PFSK-1 (cell line): ENCODE measurements around the gene RNF5.

ENCODE experiments used
- FOXP2 ChIP-seq: optimal IDR thresholded peaks from 2 replicates; pipeline ENCODE3; 2011; ENCODE audit warnings: borderline replicate concordance, control low read depth, inconsistent platforms; ENCODE audit not compliant: insufficient read depth; ENCODE audit errors: extremely low read length, extremely low read depth
- POLR2AphosphoS5 ChIP-seq: IDR thresholded peaks from 2 replicates; pipeline ENCODE4 v1.6.1; 2012; ENCODE audit warnings: low read depth, mild to moderate bottlenecking, control low read depth, low read length, moderate library complexity
- REST ChIP-seq, 2 experiments: IDR thresholded peaks; 2 replicates each; pipeline versions ENCODE4 v1.6.1 to v1.8.0; 2011 to 2012; ENCODE audit warnings: low read depth in 2 of 2, low read length in 2 of 2, control low read depth in 1 of 2, inconsistent platforms in 1 of 2, mild to moderate bottlenecking in 1 of 2, moderate library complexity in 1 of 2; ENCODE audit not compliant: insufficient read depth in 1 of 2
- SIN3A ChIP-seq: IDR thresholded peaks from 2 replicates; pipeline ENCODE4 v1.6.1; 2012; ENCODE audit warnings: mild to moderate bottlenecking, low read length, moderate library complexity, borderline replicate concordance; ENCODE audit not compliant: insufficient read depth
- TAF1 ChIP-seq: IDR thresholded peaks from 2 replicates; pipeline ENCODE4 v1.6.1; 2012; ENCODE audit warnings: low read length, control low read depth, borderline replicate concordance; ENCODE audit not compliant: insufficient read depth

Gene RNF5

DNA sequence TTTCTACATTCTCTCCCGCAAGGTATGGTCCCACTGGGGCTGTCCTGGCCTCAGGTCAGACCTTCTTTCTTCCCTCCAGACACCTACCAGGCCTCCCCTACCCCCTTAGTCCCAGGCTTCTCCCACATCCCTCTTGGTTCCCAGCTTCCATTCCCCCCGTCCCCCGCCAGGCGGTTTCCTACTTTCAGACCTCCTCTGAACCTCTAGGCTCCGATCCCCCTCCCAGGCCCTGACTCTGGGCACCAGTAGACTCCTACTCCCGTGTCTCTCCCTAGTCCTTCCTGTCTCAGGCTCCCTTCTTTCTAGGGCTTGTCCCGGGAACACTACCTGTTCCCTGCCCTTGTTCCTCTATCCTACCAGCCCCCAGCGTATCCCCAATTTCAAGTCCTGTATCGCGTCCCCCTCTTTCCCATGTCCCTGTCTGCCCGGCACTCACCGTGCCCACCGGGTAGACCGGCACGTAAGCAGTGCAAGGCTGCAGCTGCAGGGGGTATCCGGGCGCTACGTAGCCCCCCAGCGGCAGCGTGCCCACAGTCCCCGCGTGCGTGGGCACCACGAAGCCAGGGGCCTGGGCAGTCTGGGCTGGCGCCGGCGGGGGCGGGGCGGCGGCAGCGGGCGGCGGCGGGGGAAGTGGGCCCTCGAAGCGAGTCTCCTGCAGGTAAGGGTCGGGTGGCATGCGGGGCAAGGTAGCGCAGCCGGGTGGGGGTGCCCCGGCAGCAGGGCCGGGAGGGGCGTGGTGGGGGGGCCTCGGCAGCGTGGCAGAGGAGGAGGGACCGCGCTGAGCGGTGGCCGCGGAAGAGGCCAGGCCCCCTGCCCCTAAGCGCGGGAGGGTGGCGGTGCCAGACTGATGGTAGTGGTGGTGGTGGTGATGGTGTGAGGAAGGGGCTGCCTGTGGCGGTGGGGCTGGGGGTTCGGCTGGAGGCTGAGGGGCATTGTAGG lies 28.0 kb upstream of the RNF5 start:
- TF ChIP-seq POLR2AphosphoS5 (no peak), TAF1 (no peak), REST (IDR thresholded peaks at IDR 0.05; ENCODE audit: insufficient read depth in 1 of 2, low read depth in 2 of 2, low read length in 2 of 2) (no peak), SIN3A (no peak), FOXP2 (no peak)

- TF ChIP-seq REST (IDR thresholded peaks at IDR 0.05; ENCODE audit: insufficient read depth in 1 of 2, low read depth in 2 of 2, low read length in 2 of 2) (no peak), POLR2AphosphoS5 (no peak), TAF1 (no peak), SIN3A (no peak), FOXP2 (no peak)
These were observed 26.9 kb upstream of the RNF5 start for GRCh38 chr6:32151181-32151862.

DNA sequence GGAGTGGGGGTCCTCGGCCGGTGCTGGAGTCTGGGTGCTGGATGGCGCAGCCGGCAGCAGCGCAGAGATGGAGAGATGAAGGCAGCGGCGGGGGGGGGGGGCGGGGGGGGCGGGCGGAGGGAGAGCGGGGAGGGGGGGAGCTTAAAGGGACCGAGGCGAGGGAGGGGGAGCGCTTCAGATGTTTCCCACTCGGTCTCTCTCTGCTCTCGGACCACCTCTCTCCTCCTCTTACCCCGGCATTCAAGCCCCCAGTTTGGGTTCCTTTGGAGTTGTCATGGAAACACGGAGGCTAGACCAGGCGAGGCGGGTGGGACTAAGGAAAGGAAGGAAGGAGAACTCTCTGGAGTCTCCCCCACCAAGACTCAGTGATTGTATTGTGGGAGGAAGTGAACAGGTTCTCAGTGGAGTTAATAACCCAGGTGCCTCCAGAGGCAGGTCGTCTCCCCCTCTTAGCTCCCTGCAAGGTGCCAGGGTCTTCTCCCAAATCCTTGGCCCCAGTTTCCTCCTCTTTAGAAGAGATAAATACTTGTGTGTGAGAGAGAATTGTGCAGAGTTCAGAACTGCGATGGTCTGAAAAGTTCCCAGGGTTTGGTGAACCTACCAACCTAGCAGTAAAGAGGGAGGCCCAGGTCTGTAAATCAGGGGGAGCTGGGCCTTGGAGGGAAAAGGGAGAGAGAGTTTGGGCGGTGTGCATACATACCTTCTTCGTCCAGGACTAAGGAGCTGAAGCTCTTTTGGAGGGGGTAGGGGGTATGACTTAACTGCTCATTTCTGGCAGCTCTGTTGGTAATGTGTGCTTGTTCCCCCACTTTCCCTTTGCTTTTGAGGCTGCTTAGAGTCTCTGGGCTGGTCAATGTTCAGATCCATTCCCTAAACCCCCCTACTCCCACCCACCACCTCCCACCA lies 26.1 kb upstream of the RNF5 start, which contains the start of gene PRRT1:
TSS of gene PRRT1 (minus strand) at position 77 of the 906 bp plus-strand sequence. CDS start 112 bp downstream, outside the sequence.
- TF ChIP-seq REST (IDR thresholded peaks at IDR 0.05; ENCODE audit: insufficient read depth in 1 of 2, low read depth in 2 of 2, low read length in 2 of 2) (no peak), POLR2AphosphoS5 (no peak), FOXP2 (no peak), TAF1 (no peak), SIN3A (no peak)

GRCh38 chr6:32152769-32153563 lies 25.2 kb upstream of the RNF5 start:
- TF ChIP-seq FOXP2 = no peak
